A673 (cell line): ENCODE results near the gene GLTP. TPM values are rescaled to one million over a fixed set of nuclear protein-coding genes. Genes with fewer than 3 reads are reported as not detected.

Experiments used
- BruUV-seq: library from RNA; stranded (reverse); fragments of 400-500 nt; replicated peaks from 2 replicates; lab custom pipeline; 2021; lab: Mats Ljungman, UMichigan
- CTCF ChIA-PET: fragments of 300-600 bp; sonication (Branson Sonifier 250); formaldehyde crosslinking; loops from one replicate; lab custom pipeline; 2022; ENCODE audit warnings: antibody characterized with exemption; lab: Charles Lee
- POLR2A ChIA-PET: fragments of 300-600 bp; sonication (Branson Sonifier 250); formaldehyde crosslinking; loops from one replicate; lab custom pipeline; 2022; ENCODE audit warnings: antibody characterized with exemption; ENCODE audit not compliant: low non-redundant PET; lab: Charles Lee
- DNase-seq: peaks from one replicate; pipeline ENCODE4 v3.0.0-alpha.2; 2015; ENCODE audit warnings: low spot score
- H3K27ac ChIP-seq: fragments of 200-600 bp; sonication (generic); 2 replicates; pipeline ENCODE4 v1.5.1; 2016; ENCODE audit warnings: mixed run types, low read depth, mild to moderate bottlenecking, mixed read lengths, antibody characterized with exemption, low read length; ENCODE audit not compliant: poor library complexity, severe bottlenecking
- H3K27me3 ChIP-seq: fragments of 200-600 bp; sonication (generic); replicated peaks from 2 replicates; pipeline ENCODE4 v1.6.1; 2017; ENCODE audit warnings: mixed run types, low read depth, mild to moderate bottlenecking, mixed read lengths, antibody characterized with exemption, low read length; ENCODE audit not compliant: insufficient read depth, poor library complexity
- H3K36me3 ChIP-seq: fragments of 200-600 bp; sonication (generic); 2 replicates; pipeline ENCODE4 v1.6.1; 2016; ENCODE audit warnings: mixed run types, mild to moderate bottlenecking, mixed read lengths, antibody characterized with exemption, low read length; ENCODE audit not compliant: insufficient read depth, poor library complexity, severe bottlenecking
- H3K4me1 ChIP-seq: fragments of 200-600 bp; sonication (generic); 2 replicates; pipeline ENCODE4 v1.6.1; 2017; ENCODE audit warnings: mixed run types, mild to moderate bottlenecking, mixed read lengths, antibody characterized with exemption, low read length; ENCODE audit not compliant: insufficient read depth, poor library complexity, severe bottlenecking
- H3K4me3 ChIP-seq: fragments of 200-600 bp; sonication (generic); 2 replicates; pipeline ENCODE4 v1.5.1; 2016; ENCODE audit warnings: low read depth, mixed run types, mild to moderate bottlenecking, mixed read lengths, low read length; ENCODE audit not compliant: poor library complexity, severe bottlenecking
- H3K9me3 ChIP-seq: fragments of 200-600 bp; sonication (generic); 2 replicates; pipeline ENCODE4 v1.6.1; 2016; ENCODE audit warnings: mixed run types, low read depth, mild to moderate bottlenecking, mixed read lengths, antibody characterized with exemption, low read length; ENCODE audit not compliant: poor library complexity, severe bottlenecking
- EZH2 ChIP-seq: fragments of 200-600 bp; sonication (generic); IDR thresholded peaks from 2 replicates; pipeline ENCODE4 v1.6.1; 2017; ENCODE audit warnings: borderline replicate concordance, low read depth, mild to moderate bottlenecking, mixed read lengths, antibody characterized with exemption, low read length; ENCODE audit not compliant: poor library complexity, severe bottlenecking
- intact Hi-C: fragments of 100-400 bp; cut with micrococcal nuclease; formaldehyde crosslinking; loops from one replicate; pipeline ENCODE4 v1.10.0; 2022; ENCODE audit not compliant: unreplicated experiment
- total RNA-seq: library from RNA; stranded (reverse); gene quantifications from 2 replicates; pipeline ENCODE4 v1.2.3, GENCODE V29; 2021
- TF ChIP-seq, protein P1 (sequence below): fragments of 300-800, 200-600 bp; sonication (generic); conservative IDR thresholded peaks from 2 replicates; pipeline ENCODE4 v1.5.1; 2017; ENCODE audit warnings: low read depth, mild to moderate bottlenecking, antibody characterized with exemption, low read length, moderate library complexity, mixed read lengths

The GLTP gene
- total RNA-seq, 1 experiment from 2014 or later, result 20.2 TPM

GRCh38 chr12:109878749-109879148 is 1.6 kb downstream of the GLTP start:
- POLR2A ChIA-PET, result no interaction called here
- DNase-seq, result no peak
- intact Hi-C loops, result no loop called here
- peaks cover 3% of the 10 kb centered on the region for H3K27me3 ChIP-seq
- H3K4me3 ChIP-seq, result peak overlapping the region; percentile 65
- no TSS peak for BruUV-seq
- H3K36me3 ChIP-seq, result no peaks in the 10 kb centered on the region
- H3K4me1 ChIP-seq, result peaks cover 5% of the 10 kb centered on the region
- no peaks in the 10 kb centered on the region for H3K9me3 ChIP-seq
- TF ChIP-seq, protein P1, sequence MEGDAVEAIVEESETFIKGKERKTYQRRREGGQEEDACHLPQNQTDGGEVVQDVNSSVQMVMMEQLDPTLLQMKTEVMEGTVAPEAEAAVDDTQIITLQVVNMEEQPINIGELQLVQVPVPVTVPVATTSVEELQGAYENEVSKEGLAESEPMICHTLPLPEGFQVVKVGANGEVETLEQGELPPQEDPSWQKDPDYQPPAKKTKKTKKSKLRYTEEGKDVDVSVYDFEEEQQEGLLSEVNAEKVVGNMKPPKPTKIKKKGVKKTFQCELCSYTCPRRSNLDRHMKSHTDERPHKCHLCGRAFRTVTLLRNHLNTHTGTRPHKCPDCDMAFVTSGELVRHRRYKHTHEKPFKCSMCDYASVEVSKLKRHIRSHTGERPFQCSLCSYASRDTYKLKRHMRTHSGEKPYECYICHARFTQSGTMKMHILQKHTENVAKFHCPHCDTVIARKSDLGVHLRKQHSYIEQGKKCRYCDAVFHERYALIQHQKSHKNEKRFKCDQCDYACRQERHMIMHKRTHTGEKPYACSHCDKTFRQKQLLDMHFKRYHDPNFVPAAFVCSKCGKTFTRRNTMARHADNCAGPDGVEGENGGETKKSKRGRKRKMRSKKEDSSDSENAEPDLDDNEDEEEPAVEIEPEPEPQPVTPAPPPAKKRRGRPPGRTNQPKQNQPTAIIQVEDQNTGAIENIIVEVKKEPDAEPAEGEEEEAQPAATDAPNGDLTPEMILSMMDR, result no peak
- TF ChIP-seq EZH2, result no peak
- H3K27ac ChIP-seq, result no peak overlapping the region
- CTCF ChIA-PET, result no interaction called here

DNA sequence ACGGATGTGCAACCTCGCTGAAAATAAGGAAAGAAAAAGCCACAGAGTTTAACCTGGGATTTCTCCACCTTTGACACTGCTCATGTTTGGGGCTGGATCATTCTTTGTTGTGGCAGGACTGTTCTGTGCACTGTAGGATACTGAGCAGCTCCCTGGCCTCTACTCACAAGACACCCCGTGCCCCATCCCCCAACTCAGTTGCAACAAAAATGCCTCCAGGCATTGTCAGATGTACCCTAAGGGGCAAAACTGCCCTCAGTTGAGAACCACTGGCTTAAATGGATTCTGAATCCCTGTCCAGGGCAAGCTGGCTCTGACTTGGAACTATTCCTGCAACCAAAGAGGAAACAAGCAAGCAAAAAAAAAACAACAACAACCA is 2.1 kb downstream of the GLTP start:
- H3K36me3 ChIP-seq, result no peaks in the 10 kb centered on the region
- no peak for TF ChIP-seq EZH2
- TF ChIP-seq, protein P1, result no peak
- no peak overlapping the region for H3K27ac ChIP-seq
- BruUV-seq, result TSS peak; percentile 29
- DNase-seq, result no peak
- intact Hi-C loops, result no loop called here
- POLR2A ChIA-PET, result no interaction called here
- H3K27me3 ChIP-seq, result no peaks in the 10 kb centered on the region
- no peaks in the 10 kb centered on the region for H3K9me3 ChIP-seq
- no peak overlapping the region for H3K4me3 ChIP-seq
- CTCF ChIA-PET, result interaction anchor here (0.6 kb wide), 1 partner anchor 12 kb away, joined by 6 read pairs; no protein-coding TSS in a partner anchor
- H3K4me1 ChIP-seq, result peaks cover 5% of the 10 kb centered on the region

DNA sequence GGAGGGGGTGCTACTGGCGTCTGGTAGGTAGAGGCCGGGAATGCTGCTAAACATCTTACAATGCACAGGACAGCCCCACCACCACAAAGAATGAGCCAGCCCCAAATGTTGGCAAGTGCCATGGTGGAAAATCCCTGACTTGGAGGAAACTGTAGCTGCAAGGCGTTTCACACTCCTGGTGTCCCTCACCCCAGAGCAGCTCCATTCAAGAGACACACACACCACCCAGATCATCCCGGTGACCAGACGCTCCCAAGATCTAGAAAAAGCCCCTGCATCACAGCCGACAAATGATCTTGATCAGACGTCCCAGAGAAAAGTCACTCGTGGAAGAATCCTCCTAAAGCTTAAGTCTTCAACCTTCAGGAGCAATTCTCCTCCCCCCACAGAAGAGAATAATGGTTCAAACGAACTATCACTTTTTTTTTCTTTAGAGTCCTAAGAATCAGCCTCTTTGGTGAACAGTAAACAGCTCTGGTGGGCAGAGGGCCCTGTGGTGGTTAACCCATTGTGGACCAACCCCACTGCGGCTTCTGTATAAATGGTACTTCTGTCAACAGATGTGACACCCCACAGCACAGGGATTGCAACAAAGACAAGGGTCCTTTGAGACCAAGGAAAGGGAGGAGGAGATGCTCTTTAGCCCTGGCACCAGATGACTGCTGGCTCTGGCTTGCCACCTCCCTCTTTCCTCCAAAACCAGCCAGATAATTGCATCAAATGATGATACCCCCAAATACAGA is 2.7 kb downstream of the GLTP start:
- Histone ChIP-seq H3K9me3 (no peaks in the 10 kb centered on the region), H3K4me1 (peaks cover 5% of the 10 kb centered on the region), H3K4me3 (no peak overlapping the region), H3K36me3 (no peaks in the 10 kb centered on the region), H3K27ac (no peak overlapping the region), H3K27me3 (no peaks in the 10 kb centered on the region)
- POLR2A ChIA-PET, result no interaction called here
- no peak for DNase-seq
- CTCF ChIA-PET, result interaction anchor here (0.6 kb wide), 2 partner anchors 11 to 297 kb away, joined by 5 to 6 read pairs; no protein-coding TSS in a partner anchor
- TF ChIP-seq, protein P1, result no peak
- TF ChIP-seq EZH2, result no peak
- BruUV-seq, result no TSS peak
- intact Hi-C loops, result no loop called here
